ENCODE results near the gene SYTL2.
"Not testable (repeated sequence)": the region's sequence is repeated elsewhere in the genome, so short reads cannot be mapped to it uniquely, and the experiment has no call there.

SYTL2 gene

GRCh38 chr11:85656777-85657176 lies 154.2 kb downstream of the SYTL2 start:
- Histone ChIP-seq H3K4me1 (no peaks in the 10 kb centered on the region), H3K36me3 (peaks cover 66% of the 10 kb centered on the region)
- no peak for TF ChIP-seq CTCF (IDR thresholded peaks at IDR 0.05; ENCODE audit: low read depth, low read length)

GRCh38 chr11:85654343-85654742 lies 156.6 kb downstream of the SYTL2 start:
- peaks cover 50% of the 10 kb centered on the region for H3K36me3 ChIP-seq
- not testable (repeated sequence) for DNase-seq; H3K4me3 ChIP-seq (ENCODE audit: low read depth, low read length); H3K4me1 ChIP-seq; H3K27me3 ChIP-seq; H3K9me3 ChIP-seq

More at GRCh38 chr11:85656777-85657176, 154.2 kb downstream of the SYTL2 start:
- no peak for DNase-seq
- Histone ChIP-seq H3K4me3 (ENCODE audit: low read depth, low read length) (no peak overlapping the region), H3K9me3 (no peaks in the 10 kb centered on the region), H3K27me3 (no peaks in the 10 kb centered on the region)

GRCh38 chr11:85652786-85653447 lies 158.0 kb downstream of the SYTL2 start:
- H3K9me3 ChIP-seq: no peaks in the 10 kb centered on the region
- H3K36me3 ChIP-seq: peaks cover 37% of the 10 kb centered on the region
- H3K4me3 ChIP-seq (ENCODE audit: low read depth, low read length): no peak overlapping the region
- no peaks in the 10 kb centered on the region for H3K27me3 ChIP-seq
- DNase-seq: no peak
- TF ChIP-seq CTCF (IDR thresholded peaks at IDR 0.05; ENCODE audit: low read depth, low read length): no peak
- H3K4me1 ChIP-seq: no peaks in the 10 kb centered on the region

GRCh38 chr11:85651118-85651517 lies 159.8 kb downstream of the SYTL2 start:
- H3K9me3 ChIP-seq: no peaks in the 10 kb centered on the region
- H3K36me3 ChIP-seq: peaks cover 20% of the 10 kb centered on the region
- no peak overlapping the region for H3K4me3 ChIP-seq (ENCODE audit: low read depth, low read length)
- no peaks in the 10 kb centered on the region for H3K27me3 ChIP-seq
- no peaks in the 10 kb centered on the region for H3K4me1 ChIP-seq
- no peak for DNase-seq
- TF ChIP-seq CTCF (IDR thresholded peaks at IDR 0.05; ENCODE audit: low read depth, low read length): no peak

- Histone ChIP-seq H3K27me3 (peaks cover 7% of the 10 kb centered on the region; the same call in 1 of the 2 replicates), H3K36me3 (peaks cover 3% of the 10 kb centered on the region), H3K4me3 (ENCODE audit: low read depth, low read length) (peak within 1 kb of the TSS; percentile 94), H3K4me1 (no peaks in the 10 kb centered on the region), H3K9me3 (no peaks in the 10 kb centered on the region)
- peak; percentile 90 for DNase-seq
- TF ChIP-seq CTCF (IDR thresholded peaks at IDR 0.05; ENCODE audit: low read depth, low read length): no peak
These were observed 163.2 kb downstream of the SYTL2 start, which contains the start of gene TMEM126A for GRCh38 chr11:85647604-85648299. TSS of gene TMEM126A (plus strand) at chr11:85647967. CDS start at chr11:85650256, 2,289 bp downstream.

GRCh38 chr11:85647078-85647477 lies 163.9 kb downstream of the SYTL2 start:
- Histone ChIP-seq H3K27me3 (peaks cover 7% of the 10 kb centered on the region; the same call in 1 of the 2 replicates), H3K4me1 (no peaks in the 10 kb centered on the region), H3K36me3 (peaks cover 3% of the 10 kb centered on the region), H3K4me3 (ENCODE audit: low read depth, low read length) (peak overlapping the region; percentile 94), H3K9me3 (no peaks in the 10 kb centered on the region)
- DNase-seq: no peak
- TF ChIP-seq CTCF (IDR thresholded peaks at IDR 0.05; ENCODE audit: low read depth, low read length): no peak

All from BE2C (cell line).